Subcutaneous adipose tissue (tissue), 4 donors: ENCODE measurements around the gene CCNF. TPM values are rescaled to one million over a fixed set of nuclear protein-coding genes. Genes with fewer than 3 reads are reported as not detected.

Source experiments
- CTCF ChIP-seq: fragments of 450-650 bp; IDR thresholded peaks from one replicate; pipeline ENCODE4 v1.5.1; 2016; ENCODE audit warnings: low read depth, mild to moderate bottlenecking, control low read depth, antibody characterized with exemption, moderate library complexity
- total RNA-seq, 4 donors: library from RNA; depleted of rRNA; stranded (reverse); fragments of >200 nt; gene quantifications; one replicate each; pipeline ENCODE4 v1.1.0, GENCODE V29; 2016

The CCNF gene
- 1 to 10 TPM; 1.8 to 5.1 (median 2.0) TPM for total RNA-seq

DNA sequence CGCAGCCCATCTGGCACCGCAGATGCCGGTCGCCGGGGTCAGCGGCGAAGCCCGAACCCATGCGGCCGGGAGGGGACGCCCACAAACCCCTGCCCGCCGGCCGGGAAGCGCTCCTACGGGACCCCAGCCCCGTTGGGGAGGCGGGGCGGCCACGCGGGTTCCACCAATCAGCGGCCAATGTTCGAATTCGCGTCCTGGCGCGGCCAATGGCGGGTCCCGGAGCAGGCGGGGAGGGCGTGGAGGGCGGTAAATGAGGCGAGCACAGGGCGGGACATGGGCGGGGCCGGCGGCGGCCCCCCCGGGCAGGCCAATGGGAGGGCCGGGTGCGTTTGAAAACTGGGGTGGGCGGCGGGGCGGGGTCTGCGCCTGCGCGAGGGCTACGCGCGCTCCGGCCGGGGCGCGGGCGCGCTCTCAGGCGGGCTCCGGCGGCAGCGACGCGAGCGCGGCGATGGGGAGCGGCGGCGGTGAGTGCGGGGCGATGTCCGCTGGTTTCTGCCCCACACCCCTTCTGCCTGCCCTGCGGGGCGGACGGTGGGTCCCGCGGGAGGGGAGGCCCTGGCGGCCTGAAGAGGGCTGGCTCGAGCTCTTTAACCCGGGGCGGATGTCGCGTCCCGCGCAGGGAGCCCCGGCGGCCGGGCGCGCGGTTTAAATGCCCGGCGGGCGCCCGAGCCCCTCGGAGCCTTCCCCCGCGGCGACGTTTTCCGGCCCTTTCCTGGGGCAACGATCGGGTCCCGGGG lies at the start of gene CCNF:
TSS of gene CCNF (plus strand) at position 414 of the 737 bp plus-strand sequence. CDS start at position 449, 35 bp downstream.
- no peak for TF ChIP-seq CTCF

DNA sequence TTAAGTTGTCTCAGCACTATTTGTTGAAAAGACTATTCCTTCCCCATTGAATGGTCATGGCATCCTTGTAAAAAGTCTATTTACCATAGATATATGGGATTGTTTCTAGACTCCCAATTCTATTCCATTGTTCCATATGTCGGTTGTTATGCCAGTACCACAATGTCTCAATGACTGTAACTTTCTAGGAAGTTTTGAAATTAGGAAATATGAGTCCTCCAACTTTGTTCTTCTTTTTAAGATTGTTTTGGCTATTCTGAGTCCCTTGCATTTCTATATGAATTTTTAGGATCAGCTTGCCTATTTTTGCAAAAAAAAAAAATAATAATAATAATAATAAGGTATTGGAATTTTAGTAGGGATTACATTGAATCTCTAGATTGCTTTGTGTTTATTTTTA lies 45.7 kb upstream of the CCNF start:
- TF ChIP-seq CTCF: no peak

DNA sequence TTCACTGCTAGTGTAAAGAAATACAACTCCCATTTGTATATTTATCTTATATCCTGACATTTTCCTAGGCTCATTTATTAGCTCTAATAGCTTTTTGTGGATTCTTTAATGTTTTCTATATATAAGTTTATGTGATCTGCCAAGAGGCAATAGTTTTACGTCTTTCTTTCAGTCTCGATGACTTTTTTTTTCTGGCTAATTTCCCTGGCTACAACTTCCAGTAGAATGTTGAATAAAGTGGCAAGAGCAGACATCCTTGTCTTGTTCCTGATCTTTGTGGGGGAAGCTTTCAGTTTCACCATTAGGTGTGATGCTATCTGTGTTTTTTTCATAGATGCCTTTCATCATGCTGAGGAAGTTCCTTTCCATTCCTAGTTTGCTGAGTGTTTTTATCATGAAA lies 44.8 kb upstream of the CCNF start:
- TF ChIP-seq CTCF: no peak

GRCh38 chr16:2385190-2385836 lies 43.9 kb upstream of the CCNF start:
- no peak for TF ChIP-seq CTCF

- no peak for TF ChIP-seq CTCF
Observed at GRCh38 chr16:2386990-2387389, 42.3 kb upstream of the CCNF start.

GRCh38 chr16:2388139-2388874 lies 40.9 kb upstream of the CCNF start:
- no peak for TF ChIP-seq CTCF

- no peak for TF ChIP-seq CTCF
Observed at GRCh38 chr16:2388875-2389433, 40.3 kb upstream of the CCNF start.
